HL-60 (cell line): ENCODE results near the gene TAOK2.
A peak's percentile ranks its signal among the peaks of the same experiment; 100 is the strongest.
"Not testable (repeated sequence)": the region's sequence is repeated elsewhere in the genome, so short reads cannot be mapped to it uniquely, and the experiment has no call there.

ENCODE experiments used
- DNase-seq, 2 experiments: peaks; one replicate each; pipeline ENCODE4 v3.0.0-alpha.2; 2010 to 2020; ENCODE audit warnings: low read depth in 1 of 2, low spot score in 1 of 2
- H3K27ac ChIP-seq: fragments of 250-450 bp; sonication (Bioruptor Pico); replicated peaks from 2 replicates; pipeline ENCODE4 v1.5.1; 2020; ENCODE audit warnings: mild to moderate bottlenecking, moderate library complexity
- H3K27me3 ChIP-seq: fragments of 250-450 bp; sonication (Bioruptor Pico); 2 replicates; pipeline ENCODE4 v1.5.1; 2021; ENCODE audit warnings: mild to moderate bottlenecking, moderate library complexity; ENCODE audit not compliant: insufficient read depth, poor library complexity, severe bottlenecking
- H3K4me3 ChIP-seq: replicated peaks from 2 replicates; pipeline ENCODE4 v1.5.1; 2011; ENCODE audit warnings: mild to moderate bottlenecking, control low read depth, low read length; ENCODE audit not compliant: insufficient read depth
- GABPA ChIP-seq: IDR thresholded peaks from 2 replicates; pipeline ENCODE4 v1.6.1; 2012; ENCODE audit warnings: low read depth
- POLR2AphosphoS5 ChIP-seq: IDR thresholded peaks from 2 replicates; pipeline ENCODE4 v1.6.1; 2012; ENCODE audit warnings: low read depth
- SPI1 ChIP-seq: IDR thresholded peaks from 2 replicates; pipeline ENCODE4 v1.6.1; 2012; ENCODE audit warnings: low read depth, mild to moderate bottlenecking, borderline replicate concordance
- TF ChIP-seq, protein P1 (sequence below): IDR thresholded peaks from one replicate; pipeline ENCODE4 v1.5.1; 2011; ENCODE audit warnings: low read length, control low read depth, inconsistent platforms; ENCODE audit not compliant: insufficient read depth
- TF ChIP-seq, protein P2 (sequence below): IDR thresholded peaks from 2 replicates; pipeline ENCODE4 v1.6.1; 2012; ENCODE audit warnings: low read depth; ENCODE audit not compliant: insufficient replicate concordance

Gene TAOK2

DNA sequence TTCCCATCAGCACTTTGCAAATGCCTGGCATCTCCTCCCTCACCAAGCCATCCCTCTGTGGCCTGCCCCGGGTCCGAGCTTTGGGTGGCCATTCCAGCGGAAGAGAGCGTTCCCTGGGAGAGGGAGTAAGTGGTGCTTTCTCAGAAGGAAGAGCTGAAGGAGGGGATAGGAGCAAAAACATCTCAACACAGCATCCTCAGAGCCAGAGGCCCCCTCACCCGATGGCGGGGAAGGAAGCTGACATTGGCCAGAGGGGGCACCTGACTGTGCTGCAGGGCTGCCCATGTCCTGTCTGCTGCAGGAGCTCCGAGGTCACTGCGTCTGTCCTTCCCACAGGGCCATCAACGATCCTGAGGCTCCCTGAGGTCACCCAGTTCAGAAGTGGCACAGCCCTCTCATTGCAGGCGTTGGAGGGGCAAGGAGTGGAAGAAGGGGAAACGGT lies 57.8 kb downstream of the TAOK2 start:
- TF ChIP-seq, protein P1, sequence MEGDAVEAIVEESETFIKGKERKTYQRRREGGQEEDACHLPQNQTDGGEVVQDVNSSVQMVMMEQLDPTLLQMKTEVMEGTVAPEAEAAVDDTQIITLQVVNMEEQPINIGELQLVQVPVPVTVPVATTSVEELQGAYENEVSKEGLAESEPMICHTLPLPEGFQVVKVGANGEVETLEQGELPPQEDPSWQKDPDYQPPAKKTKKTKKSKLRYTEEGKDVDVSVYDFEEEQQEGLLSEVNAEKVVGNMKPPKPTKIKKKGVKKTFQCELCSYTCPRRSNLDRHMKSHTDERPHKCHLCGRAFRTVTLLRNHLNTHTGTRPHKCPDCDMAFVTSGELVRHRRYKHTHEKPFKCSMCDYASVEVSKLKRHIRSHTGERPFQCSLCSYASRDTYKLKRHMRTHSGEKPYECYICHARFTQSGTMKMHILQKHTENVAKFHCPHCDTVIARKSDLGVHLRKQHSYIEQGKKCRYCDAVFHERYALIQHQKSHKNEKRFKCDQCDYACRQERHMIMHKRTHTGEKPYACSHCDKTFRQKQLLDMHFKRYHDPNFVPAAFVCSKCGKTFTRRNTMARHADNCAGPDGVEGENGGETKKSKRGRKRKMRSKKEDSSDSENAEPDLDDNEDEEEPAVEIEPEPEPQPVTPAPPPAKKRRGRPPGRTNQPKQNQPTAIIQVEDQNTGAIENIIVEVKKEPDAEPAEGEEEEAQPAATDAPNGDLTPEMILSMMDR, result no peak
- TF ChIP-seq, protein P2, sequence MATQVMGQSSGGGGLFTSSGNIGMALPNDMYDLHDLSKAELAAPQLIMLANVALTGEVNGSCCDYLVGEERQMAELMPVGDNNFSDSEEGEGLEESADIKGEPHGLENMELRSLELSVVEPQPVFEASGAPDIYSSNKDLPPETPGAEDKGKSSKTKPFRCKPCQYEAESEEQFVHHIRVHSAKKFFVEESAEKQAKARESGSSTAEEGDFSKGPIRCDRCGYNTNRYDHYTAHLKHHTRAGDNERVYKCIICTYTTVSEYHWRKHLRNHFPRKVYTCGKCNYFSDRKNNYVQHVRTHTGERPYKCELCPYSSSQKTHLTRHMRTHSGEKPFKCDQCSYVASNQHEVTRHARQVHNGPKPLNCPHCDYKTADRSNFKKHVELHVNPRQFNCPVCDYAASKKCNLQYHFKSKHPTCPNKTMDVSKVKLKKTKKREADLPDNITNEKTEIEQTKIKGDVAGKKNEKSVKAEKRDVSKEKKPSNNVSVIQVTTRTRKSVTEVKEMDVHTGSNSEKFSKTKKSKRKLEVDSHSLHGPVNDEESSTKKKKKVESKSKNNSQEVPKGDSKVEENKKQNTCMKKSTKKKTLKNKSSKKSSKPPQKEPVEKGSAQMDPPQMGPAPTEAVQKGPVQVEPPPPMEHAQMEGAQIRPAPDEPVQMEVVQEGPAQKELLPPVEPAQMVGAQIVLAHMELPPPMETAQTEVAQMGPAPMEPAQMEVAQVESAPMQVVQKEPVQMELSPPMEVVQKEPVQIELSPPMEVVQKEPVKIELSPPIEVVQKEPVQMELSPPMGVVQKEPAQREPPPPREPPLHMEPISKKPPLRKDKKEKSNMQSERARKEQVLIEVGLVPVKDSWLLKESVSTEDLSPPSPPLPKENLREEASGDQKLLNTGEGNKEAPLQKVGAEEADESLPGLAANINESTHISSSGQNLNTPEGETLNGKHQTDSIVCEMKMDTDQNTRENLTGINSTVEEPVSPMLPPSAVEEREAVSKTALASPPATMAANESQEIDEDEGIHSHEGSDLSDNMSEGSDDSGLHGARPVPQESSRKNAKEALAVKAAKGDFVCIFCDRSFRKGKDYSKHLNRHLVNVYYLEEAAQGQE, result no peak
- no peak for TF ChIP-seq POLR2AphosphoS5
- no peak for TF ChIP-seq SPI1
- TF ChIP-seq GABPA, result no peak
- Histone ChIP-seq H3K4me3 (no peak overlapping the region), H3K27ac (no peak overlapping the region), H3K27me3 (peaks cover 48% of the 10 kb centered on the region)
- DNase-seq, result no peak

DNA sequence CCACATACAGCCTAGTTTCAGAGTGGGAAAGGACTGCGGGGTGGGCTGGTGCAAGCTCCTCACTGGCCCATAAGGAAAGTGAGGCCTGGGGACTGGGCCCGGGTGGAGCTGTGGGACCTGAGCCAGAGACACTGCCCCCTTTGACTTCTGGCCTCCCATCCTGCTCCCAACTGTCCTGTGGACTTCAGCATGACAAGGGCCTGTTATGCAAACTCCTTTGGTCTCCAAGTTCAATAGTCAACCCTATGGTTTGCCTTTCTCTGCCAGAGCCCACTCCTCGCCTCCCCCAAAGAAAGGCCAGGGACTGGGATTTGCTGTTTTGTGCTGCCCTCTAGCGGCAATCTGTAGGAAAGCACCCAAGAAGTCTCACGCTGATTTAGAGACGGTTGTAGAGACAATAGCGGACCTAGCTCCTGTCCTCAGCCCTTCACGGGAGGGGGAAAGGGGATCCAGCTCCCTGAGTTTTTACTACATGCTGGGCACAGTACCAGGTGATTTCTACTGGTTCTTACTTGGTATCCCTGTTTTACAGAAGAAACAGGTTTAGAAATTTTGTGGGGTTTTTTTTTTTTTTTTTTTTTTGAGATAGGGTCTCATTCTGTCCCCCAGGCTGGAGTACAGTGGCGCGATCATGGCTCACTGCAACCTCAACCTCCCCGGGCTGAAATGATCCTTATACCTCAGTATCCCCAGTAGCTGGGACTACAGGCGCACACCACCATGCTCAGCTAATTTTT lies 58.6 kb downstream of the TAOK2 start:
- TF ChIP-seq GABPA, result no peak
- TF ChIP-seq, protein P1, result peak; percentile 85
- peak in 1 of 2 experiments; percentile 71 for DNase-seq
- H3K27ac ChIP-seq, result no peak overlapping the region
- peaks cover 44% of the 10 kb centered on the region for H3K27me3 ChIP-seq
- no peak overlapping the region for H3K4me3 ChIP-seq

DNA sequence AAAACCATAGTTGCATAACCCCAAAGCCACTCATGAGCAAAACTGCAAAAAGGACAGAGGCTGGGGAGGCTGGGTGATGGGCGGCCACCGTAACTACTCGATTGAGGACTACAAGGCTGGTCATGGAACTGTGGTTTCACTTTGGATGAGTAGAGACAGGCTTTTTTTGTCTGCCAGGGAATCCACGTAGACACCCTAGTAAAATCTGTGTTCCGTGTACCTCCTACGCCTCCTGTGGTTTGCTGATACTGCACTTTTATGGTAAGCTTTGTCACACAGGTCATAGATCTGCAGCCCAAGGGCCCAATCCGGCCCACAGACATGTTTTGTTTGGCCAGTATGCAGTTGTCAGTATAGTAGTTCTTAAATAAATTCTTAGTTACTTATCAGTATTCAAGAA lies 59.6 kb downstream of the TAOK2 start:
- H3K4me3 ChIP-seq, result no peak overlapping the region
- TF ChIP-seq, protein P1, result no peak
- TF ChIP-seq GABPA, result no peak
- TF ChIP-seq SPI1, result no peak
- no peak for TF ChIP-seq POLR2AphosphoS5
- TF ChIP-seq, protein P2, result no peak
- peaks cover 40% of the 10 kb centered on the region for H3K27me3 ChIP-seq
- DNase-seq, result no peak
- no peak overlapping the region for H3K27ac ChIP-seq

DNA sequence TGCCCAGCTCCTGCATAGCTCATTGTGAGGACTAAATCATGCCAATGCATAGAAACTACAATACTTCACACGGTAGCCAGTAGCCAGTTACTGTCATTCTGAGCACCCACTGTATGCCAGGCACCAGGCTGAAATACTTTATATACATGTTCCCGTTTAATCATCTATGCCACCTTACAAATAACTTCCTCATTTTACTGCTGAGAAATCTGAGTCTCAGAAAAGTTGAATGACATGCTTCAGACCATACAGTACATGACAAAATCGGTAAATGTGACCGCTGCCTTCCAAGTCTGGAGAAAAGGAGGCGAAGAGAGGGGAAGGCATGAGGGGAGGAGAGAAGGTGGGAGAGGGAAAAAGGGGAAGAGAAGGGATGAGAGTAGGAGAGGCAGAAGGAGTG lies 66.6 kb downstream of the TAOK2 start:
- Histone ChIP-seq H3K4me3 (no peak overlapping the region), H3K27ac (no peak overlapping the region), H3K27me3 (peaks cover 5% of the 10 kb centered on the region)
- TF ChIP-seq, protein P1, result no peak
- TF ChIP-seq GABPA (no peak), SPI1 (peak; percentile 20; the same call in 1 of the 2 replicates), POLR2AphosphoS5 (no peak)
- TF ChIP-seq, protein P2, result no peak
- DNase-seq, result no peak

DNA sequence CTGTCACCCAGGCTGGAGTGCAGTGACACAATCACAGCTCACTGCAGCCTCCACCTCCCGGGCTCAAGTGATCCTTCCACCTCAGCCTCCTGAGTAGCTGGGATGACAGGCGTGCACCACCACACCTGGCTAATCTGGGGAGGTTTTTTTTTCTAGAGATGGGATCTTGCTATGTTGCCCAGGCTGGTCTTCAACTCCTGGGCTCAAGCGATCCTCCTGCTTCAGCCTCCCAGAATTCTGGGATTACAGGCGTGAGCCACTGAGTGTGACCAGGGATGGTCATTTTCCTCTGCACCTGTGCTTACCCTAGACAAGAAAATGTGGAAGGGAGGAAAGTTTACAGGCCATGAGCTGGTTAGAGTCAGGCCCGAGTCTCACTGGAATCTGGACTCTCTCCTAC lies 67.0 kb downstream of the TAOK2 start:
- not testable (repeated sequence) for H3K4me3 ChIP-seq, H3K27ac ChIP-seq, DNase-seq, H3K27me3 ChIP-seq
